Uterus (tissue), 4 donors: ENCODE data around the gene SERHL2. TPM values are rescaled to one million over a fixed set of nuclear protein-coding genes. Genes with fewer than 3 reads are reported as not detected.

ENCODE experiments used
- DNase-seq, 2 donors: peaks; one replicate each; pipeline ENCODE4 v3.0.0-alpha.2; 2019 to 2020
- H3K27ac ChIP-seq, 2 donors: fragments of 200-600 bp; sonication (generic); 1 replicate in 1 of 2; 2 replicates in 1 of 2; pipeline ENCODE4 v1.5.1; 2016 to 2018
- H3K27me3 ChIP-seq, 2 donors: fragments of 200-600 bp; sonication (generic); one replicate each; pipeline ENCODE4 v1.5.1; 2018 to 2019; ENCODE audit warnings: control low read depth in 1 of 2
- H3K36me3 ChIP-seq, 2 donors: fragments of 200-600 bp; sonication (generic); one replicate each; pipeline ENCODE4 v1.5.1; 2019; ENCODE audit warnings: control low read depth in 1 of 2
- H3K4me1 ChIP-seq, 2 donors: fragments of 200-600 bp; sonication (generic); one replicate each; pipeline ENCODE4 v1.5.1; 2018 to 2019; ENCODE audit warnings: control low read depth in 1 of 2
- H3K4me3 ChIP-seq, 2 donors: fragments of 200-600 bp; sonication (generic); 1 replicate in 1 of 2; 2 replicates in 1 of 2; pipeline ENCODE4 v1.5.1; 2018 to 2019; ENCODE audit warnings: mild to moderate bottlenecking in 1 of 2
- H3K9me3 ChIP-seq, 2 donors: fragments of 200-600 bp; sonication (generic); one replicate each; pipeline ENCODE4 v1.5.1; 2019; ENCODE audit warnings: control low read depth in 1 of 2
- CTCF ChIP-seq, 4 experiments: fragments of 200-600 bp in 2 of 4; fragments of 450-650 bp in 2 of 4; sonication (generic) in 2 of 4; IDR thresholded peaks; one replicate each; pipeline ENCODE4 v1.5.1; 2016 to 2019; ENCODE audit warnings: antibody characterized with exemption in 4 of 4, mild to moderate bottlenecking in 2 of 4, moderate library complexity in 1 of 4
- POLR2A ChIP-seq, 2 donors: fragments of 450-650 bp; IDR thresholded peaks; one replicate each; pipeline ENCODE4 v1.6.1; 2016; ENCODE audit warnings: antibody characterized with exemption in 2 of 2, mild to moderate bottlenecking in 1 of 2, moderate library complexity in 1 of 2
- intact Hi-C: fragments of 100-400 bp; cut with DNase I; formaldehyde crosslinking; loops from one replicate; pipeline ENCODE4 v1.15.1; 2023; ENCODE audit warnings: low total_unique reads
- small RNA-seq: library from RNA; depleted of rRNA; stranded (forward); fragments of <200 nt; gene quantifications from one replicate; pipeline ENCODE3, GENCODE V24; 2016
- total RNA-seq, 4 donors: library from RNA; depleted of rRNA in 3 of 4; stranded (reverse); fragments of >200 nt in 3 of 4; gene quantifications; one replicate each; pipeline versions ENCODE4 v1.1.0 to v1.2.4, GENCODE V29; 2014 to 2023
- donor health status: DM: yes; HTN: yes; CAD: no.

SERHL2 gene
- total RNA-seq, 4 donors from 2014 or later: 3.6 to 9.9 (median 6.7) TPM

DNA sequence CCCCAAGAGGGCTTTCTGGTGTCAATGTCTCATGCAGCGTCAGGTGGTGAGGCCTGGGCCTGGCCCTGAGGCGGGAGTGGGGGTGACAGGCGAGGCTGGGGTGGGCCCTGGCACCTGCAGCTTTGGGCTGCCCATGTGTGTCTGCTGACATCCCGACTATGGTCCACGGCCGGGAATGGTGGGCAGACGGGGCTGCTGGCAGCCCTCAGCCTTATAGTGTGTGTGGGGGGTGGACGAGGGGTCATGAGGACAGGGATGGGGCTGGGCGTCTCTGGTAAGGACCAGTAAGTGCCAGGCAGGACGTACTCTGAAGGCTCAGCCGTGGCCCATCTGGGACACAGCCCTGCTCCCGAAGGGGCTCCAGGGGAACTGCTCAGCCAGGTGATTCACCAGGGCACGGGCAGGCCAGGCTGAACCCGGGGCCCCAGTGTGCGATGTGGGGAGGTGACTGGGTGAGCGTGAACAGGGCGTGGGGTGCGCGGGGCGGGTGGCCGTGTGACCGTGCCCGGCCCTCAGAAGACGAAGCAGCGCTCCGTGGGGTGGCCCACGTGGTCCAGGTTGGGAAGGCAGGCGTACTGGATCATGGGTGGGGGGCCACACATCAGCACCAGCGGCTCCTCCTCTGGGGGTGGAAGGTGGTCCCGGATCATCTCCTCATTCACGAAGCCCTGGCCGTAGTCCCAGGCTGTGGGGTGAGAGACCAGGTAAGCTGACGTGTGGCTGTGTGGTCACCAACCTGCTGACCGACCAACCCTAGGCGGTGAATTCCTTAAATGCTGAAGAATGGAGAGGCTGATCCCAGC is 65.7 kb downstream of the SERHL2 start:
- Histone ChIP-seq H3K9me3 (no peaks in the 10 kb centered on the region), H3K4me1 (peaks cover 0 to 6% of the 10 kb centered on the region in 2 donors), H3K27ac (peak overlapping the region in 1 of 2 donors; percentile 77), H3K4me3 (no peak overlapping the region), H3K27me3 (no peaks in the 10 kb centered on the region), H3K36me3 (no peaks in the 10 kb centered on the region)
- intact Hi-C loops: no loop called here
- DNase-seq: no peak
- no peak for TF ChIP-seq POLR2A (IDR thresholded peaks at IDR 0.05)

- Histone ChIP-seq H3K9me3 (no peaks in the 10 kb centered on the region), H3K27me3 (no peaks in the 10 kb centered on the region), H3K4me1 (peaks cover 0 to 6% of the 10 kb centered on the region in 2 donors), H3K4me3 (no peak overlapping the region), H3K36me3 (no peaks in the 10 kb centered on the region), H3K27ac (peak overlapping the region; percentile 63 to 77)
- DNase-seq: no peak
- intact Hi-C loops: no loop called here
- TF ChIP-seq POLR2A (IDR thresholded peaks at IDR 0.05): no peak
- no peak for TF ChIP-seq CTCF (IDR thresholded peaks at IDR 0.05)
Observed at GRCh38 chr22:42620084-42620483, 66.3 kb downstream of the SERHL2 start.

DNA sequence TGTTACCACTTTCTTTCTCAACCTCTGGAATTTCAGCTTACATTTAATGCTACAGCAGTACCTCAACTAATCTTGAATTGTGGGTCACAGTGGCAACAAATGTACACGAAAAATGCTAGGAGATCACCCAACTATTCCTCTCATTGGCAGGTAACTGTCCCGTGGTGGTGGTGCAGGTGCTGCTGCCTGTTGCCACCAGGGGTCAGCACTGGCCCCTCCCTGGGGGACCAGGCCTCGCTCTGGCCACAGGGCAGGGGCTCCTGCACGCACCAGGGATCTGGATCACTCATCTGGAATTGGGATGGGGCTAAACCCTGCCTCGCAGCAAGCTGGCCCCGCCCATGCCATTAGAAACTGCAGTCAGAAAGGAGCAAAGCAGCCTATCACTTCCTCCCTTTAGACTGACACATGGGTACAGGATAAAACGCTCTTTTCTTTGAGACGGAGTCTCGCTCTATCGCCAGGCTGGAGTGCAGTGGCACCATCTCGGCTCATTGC is 67.8 kb downstream of the SERHL2 start:
- intact Hi-C loops: no loop called here
- no peaks in the 10 kb centered on the region for H3K27me3 ChIP-seq
- peaks cover 0 to 6% of the 10 kb centered on the region in 2 donors for H3K4me1 ChIP-seq
- H3K9me3 ChIP-seq: no peaks in the 10 kb centered on the region
- TF ChIP-seq POLR2A (IDR thresholded peaks at IDR 0.05) (no peak), CTCF (IDR thresholded peaks at IDR 0.05) (peak; percentile 71 to 84 (median 81))
- no peak overlapping the region for H3K4me3 ChIP-seq
- DNase-seq: peak; percentile 66 to 67
- H3K36me3 ChIP-seq: no peaks in the 10 kb centered on the region
- peak overlapping the region; percentile 43 to 77 for H3K27ac ChIP-seq

GRCh38 chr22:42622061-42622710 is 68.4 kb downstream of the SERHL2 start:
- Histone ChIP-seq H3K4me3 (no peak overlapping the region), H3K9me3 (no peaks in the 10 kb centered on the region), H3K27me3 (no peaks in the 10 kb centered on the region), H3K36me3 (no peaks in the 10 kb centered on the region), H3K27ac (peak overlapping the region; percentile 43 to 77), H3K4me1 (peaks cover 0 to 6% of the 10 kb centered on the region in 2 donors)
- TF ChIP-seq CTCF (IDR thresholded peaks at IDR 0.05) (no peak), POLR2A (IDR thresholded peaks at IDR 0.05) (no peak)
- DNase-seq: no peak
- intact Hi-C loops: no loop called here

DNA sequence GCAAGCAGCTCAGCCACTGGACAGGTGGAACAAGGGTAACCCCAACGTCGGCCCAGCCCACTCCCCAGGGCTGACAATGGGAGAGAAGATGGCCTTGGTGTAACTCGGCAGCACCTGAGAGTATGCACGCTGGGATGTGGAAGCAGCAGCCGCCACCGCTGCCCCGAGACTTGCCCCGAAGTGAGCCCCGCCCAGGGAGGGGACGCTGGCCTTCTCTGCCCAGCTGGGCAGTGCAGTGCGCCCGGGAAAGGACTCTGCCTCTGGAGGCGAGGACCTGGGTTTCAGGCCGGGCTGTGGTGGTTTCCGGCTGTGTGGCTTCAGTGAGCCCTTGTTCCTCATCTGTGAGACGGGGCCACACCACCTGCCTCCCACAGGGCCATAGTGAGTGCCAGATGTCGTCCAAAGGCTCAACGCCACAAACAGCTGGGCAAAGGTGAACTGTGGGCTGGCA is 69.6 kb downstream of the SERHL2 start:
- Histone ChIP-seq H3K27ac (no peak overlapping the region), H3K36me3 (no peaks in the 10 kb centered on the region)

More for the DNA sequence above, 69.6 kb downstream of the SERHL2 start:
- H3K9me3 ChIP-seq: no peaks in the 10 kb centered on the region
- TF ChIP-seq POLR2A (IDR thresholded peaks at IDR 0.05) (no peak), CTCF (IDR thresholded peaks at IDR 0.05) (no peak)
- DNase-seq: no peak
- intact Hi-C loops: no loop called here
- no peak overlapping the region for H3K4me3 ChIP-seq
- no peaks in the 10 kb centered on the region for H3K27me3 ChIP-seq
- peaks cover 0 to 6% of the 10 kb centered on the region in 2 donors for H3K4me1 ChIP-seq

Small RNA genes within 50 kb of the gene (small RNA-seq; reads per million reads assigned to genes)
- gene RN7SKP80 (0.54 reads per million), gene RNU6-513P (not detected)

Other genes with a start within 250 kb of the SERHL2 start
- 1 to 10 TPM in 1 of 4 donors, under 1 TPM in 2, not detected in 1; 0.26 to 1.1 (median 0.64) TPM for gene NFAM1, start 121.6 kb upstream of the SERHL2 start, total RNA-seq
- gene RRP7A, start 34.2 kb upstream of the SERHL2 start, total RNA-seq: 10 to 100 TPM in 3 of 4 donors, 1 to 10 TPM in 1; 9.7 to 38.6 (median 28.6) TPM
- gene POLDIP3, start 60.9 kb downstream of the SERHL2 start, total RNA-seq: 10 to 100 TPM; 25.9 to 73.3 (median 39.2) TPM
- under 1 TPM in 1 of 4 donors, not detected in 3; 0.79 TPM for gene ATP5MGL, start 86.6 kb downstream of the SERHL2 start, total RNA-seq
- 100 to 1,000 TPM in 1 of 4 donors, 10 to 100 TPM in 3; 34.0 to 225 (median 51.7) TPM for gene CYB5R3, start 95.4 kb downstream of the SERHL2 start, total RNA-seq
- 10 to 100 TPM in 3 of 4 donors, 1 to 10 TPM in 1; 4.4 to 100.0 (median 19.6) TPM for gene A4GALT, start 166.9 kb downstream of the SERHL2 start, total RNA-seq